Right renal cortex interstitium (tissue), 3 donors: ENCODE measurements around the gene METRN. TPM values are rescaled to one million over a fixed set of nuclear protein-coding genes. Genes with fewer than 3 reads are reported as not detected.

Source experiments
- DNase-seq, 3 donors: peaks; one replicate each; pipeline ENCODE4 v3.0.0-alpha.2; 2013; ENCODE audit warnings: low read depth in 3 of 3, low spot score in 2 of 3
- polyA plus RNA-seq, 3 donors: library from polyadenylated mRNA; unstranded; fragments of 120-200 nt; gene quantifications; one replicate each; pipeline ENCODE4 v1.2.1, GENCODE V29; 2013; ENCODE audit not compliant: insufficient read length in 3 of 3

METRN gene
- polyA plus RNA-seq, 3 donors: 4.5 to 6.0 (median 5.2) TPM

- no peak for DNase-seq
Measured at GRCh38 chr16:677316-678190, 37.4 kb upstream of the METRN start.

DNA sequence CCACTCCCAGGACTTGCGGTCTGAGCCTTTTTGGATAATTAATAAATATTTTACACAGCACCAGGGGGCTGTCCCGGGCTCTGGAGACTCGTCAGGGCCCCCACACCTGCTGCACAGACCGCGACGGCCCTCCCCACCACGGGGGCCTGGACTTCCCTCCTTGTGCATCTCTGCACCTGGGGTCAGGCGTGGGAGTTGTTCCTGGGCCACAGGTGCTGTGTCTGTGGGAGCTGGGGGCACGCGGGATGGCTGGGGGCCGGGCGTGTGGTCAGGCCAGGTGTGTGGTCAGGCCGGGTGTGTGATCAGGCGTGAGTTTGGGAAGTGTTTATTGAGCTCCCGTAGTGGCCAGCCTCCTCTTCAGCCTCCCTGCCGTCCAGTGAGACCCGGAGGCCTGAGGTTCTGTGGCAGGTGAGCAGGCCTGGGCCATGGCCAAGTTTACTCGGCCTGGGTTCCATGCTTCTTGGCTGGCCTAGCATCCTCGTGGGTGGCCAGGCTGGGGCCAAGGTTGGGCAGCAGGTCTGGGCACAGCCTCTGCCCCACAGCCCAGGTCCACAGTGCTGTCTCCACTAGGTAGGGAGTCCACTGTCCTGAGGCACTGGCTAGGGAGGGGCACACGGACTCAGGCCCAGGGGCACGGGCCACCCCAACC is 36.6 kb upstream of the METRN start:
- DNase-seq: no peak

- peak in 1 of 3 donors; percentile 49 for DNase-seq
Measured at GRCh38 chr16:678858-679813, 35.8 kb upstream of the METRN start.

DNA sequence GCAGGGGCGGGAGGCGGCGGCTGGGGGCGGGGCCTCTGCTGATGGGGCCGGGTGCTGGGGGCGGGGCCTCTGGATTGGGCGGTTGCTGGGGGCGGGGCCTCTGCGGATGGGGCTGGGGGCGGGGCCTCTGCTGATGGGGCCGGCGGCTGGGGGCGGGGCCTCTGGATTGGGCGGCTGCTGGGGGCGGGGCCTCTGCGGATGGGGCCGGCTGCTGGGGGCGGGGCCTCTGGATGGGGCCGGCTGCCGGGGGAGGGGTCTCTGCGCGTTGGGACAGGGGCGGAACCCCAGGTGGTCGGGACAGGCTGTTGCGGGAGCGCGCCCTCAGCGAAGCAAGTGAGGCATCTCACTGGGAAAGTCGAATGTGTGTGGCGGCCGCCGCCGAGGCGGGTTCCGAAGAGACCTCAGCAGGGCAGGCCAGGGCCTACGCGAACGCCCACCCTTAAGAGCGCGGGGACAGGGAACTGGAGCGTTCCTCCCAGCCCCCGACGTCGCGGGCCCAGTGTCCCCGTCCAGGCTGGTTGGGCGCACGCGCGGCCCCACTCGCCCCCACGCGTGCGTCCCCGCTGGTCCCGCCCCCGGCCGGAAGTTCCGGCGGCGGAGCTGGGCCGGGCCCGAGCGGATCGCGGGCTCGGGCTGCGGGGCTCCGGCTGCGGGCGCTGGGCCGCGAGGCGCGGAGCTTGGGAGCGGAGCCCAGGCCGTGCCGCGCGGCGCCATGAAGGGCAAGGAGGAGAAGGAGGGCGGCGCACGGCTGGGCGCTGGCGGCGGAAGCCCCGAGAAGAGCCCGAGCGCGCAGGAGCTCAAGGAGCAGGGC is 34.9 kb upstream of the METRN start, which contains the start of gene STUB1:
Gene STUB1, plus strand, starts transcription at position 597 of the 811 bp plus-strand sequence. Its CDS starts 116 bp downstream, at position 713.
- peak in 1 of 3 donors; percentile 52 for DNase-seq

- DNase-seq: no peak
Measured at GRCh38 chr16:680625-680945, 34.3 kb upstream of the METRN start.

DNA sequence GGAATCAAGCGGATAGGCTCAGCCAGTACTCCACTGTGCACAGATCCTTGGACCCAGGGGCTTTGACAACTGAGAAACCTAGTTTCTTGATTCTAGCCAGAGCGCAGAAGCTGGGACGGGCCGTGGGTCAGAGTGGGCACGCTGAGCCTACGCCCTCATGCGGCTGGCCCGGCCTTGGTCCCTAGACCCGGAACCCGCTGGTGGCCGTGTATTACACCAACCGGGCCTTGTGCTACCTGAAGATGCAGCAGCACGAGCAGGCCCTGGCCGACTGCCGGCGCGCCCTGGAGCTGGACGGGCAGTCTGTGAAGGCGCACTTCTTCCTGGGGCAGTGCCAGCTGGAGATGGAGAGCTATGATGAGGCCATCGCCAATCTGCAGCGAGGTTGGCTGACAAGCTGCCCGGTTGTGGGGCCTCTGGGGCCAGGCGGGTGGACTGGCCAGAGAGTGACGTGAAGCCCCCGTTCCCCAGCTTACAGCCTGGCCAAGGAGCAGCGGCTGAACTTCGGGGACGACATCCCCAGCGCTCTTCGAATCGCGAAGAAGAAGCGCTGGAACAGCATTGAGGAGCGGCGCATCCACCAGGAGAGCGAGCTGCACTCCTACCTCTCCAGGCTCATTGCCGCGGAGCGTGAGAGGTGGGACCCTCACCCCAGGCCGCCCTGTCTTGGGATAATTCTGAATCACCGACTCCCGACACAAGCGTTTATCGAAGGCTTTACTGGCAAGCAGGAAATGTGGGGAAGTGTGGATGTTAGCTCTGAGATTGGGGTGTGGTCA is 33.8 kb upstream of the METRN start:
- DNase-seq: no peak

DNA sequence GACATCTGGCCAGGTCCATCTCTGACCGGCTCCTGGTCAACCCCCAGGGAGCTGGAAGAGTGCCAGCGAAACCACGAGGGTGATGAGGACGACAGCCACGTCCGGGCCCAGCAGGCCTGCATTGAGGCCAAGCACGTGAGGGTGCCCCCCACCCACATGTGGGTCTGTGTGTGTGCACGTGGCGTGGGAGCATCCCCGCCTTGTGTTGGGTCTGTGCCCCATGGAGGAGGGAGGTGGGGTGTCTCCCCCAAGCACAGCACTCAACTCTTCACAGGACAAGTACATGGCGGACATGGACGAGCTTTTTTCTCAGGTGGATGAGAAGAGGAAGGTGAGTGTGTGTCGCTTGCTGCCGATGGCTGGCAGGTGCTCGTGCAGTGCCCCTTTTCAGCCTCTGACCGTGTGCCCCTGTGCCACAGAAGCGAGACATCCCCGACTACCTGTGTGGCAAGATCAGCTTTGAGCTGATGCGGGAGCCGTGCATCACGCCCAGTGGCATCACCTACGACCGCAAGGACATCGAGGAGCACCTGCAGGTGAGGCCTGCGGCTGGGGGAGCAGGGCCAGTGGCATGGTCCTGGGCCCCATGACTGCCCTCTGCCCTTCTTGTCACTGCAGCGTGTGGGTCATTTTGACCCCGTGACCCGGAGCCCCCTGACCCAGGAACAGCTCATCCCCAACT is 33.0 kb upstream of the METRN start:
- no peak for DNase-seq

GRCh38 chr16:682493-683395 is 32.2 kb upstream of the METRN start:
- DNase-seq: no peak

DNA sequence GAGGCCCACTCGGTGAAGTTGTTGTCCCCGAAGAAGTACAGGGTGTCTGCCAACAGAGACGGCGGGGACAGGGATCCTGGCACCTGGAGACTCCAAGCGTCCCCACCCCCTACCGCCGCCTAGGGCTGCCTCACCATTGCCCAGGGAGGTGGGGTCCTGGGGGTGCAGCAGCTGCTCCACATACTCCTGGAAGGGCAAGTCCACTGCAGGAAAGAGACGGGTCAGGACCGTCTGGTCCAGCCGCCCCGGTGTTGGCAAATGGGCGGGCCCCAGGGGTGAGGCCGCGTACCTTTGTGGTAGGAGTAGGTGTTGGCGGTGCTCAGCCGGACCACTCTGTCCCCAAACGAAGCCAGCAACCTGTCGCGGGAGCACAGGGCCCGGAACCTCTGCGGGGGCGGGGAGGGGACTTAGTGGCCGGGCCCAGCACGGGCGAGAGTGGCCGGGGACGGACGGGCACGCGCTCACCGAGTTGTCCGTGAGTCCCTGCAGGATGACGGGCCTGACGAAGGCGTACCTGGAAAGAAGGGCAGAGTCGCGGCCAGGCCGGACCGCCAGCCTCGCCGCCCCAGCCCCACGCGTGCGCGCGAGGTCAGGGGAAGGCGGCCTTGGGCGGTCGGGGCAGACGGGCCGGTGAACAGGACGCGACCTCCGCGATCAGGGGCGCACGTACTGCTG is 31.4 kb upstream of the METRN start:
- no peak for DNase-seq

GRCh38 chr16:684071-684794 is 30.7 kb upstream of the METRN start, which contains the start of gene JMJD8:
TSS of gene JMJD8 (minus strand) at chr16:684334. CDS start at chr16:684319, 15 bp downstream.
- peak in 2 of 3 donors; percentile 78 to 88 for DNase-seq

DNA sequence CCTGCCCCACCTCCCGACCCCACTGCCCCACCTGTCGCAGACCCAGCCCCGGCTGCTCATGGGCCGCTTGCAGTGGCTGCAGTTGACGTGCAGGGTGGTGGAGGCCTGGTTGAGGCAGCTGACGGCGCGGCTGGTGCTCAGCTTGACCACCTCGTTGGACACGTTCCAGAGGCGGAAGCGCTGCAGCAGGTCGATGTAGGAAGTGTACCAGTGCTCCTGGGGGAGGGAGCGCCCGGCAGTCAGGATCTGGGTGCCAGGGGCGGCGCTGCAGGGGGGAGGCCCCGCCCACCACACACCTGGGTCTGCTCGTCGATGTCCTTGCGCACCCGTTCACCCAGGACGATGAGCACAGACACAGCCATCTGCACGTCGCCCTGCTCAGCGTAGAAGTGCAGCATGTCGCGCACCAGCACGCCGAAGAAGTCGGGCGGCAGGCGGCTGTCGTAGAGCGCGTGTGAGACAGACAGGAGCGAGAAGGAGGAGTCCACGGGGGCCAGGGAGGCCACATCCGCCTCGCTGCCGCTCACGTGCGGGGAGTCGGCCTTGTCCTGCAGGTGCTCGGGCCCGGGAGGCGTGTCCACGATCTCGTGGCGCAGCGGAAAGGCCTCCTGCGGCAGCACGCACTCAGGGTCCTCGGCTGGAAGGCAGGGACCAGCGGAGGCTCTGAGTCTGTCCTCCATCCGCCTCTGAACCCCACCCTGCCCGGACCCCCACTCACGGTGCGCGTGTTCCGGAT is 29.8 kb upstream of the METRN start:
- DNase-seq: no peak

GRCh38 chr16:685967-686366 is 29.0 kb upstream of the METRN start:
- no peak for DNase-seq

- DNase-seq: no peak
Measured at GRCh38 chr16:686459-687260, 28.3 kb upstream of the METRN start.

DNA sequence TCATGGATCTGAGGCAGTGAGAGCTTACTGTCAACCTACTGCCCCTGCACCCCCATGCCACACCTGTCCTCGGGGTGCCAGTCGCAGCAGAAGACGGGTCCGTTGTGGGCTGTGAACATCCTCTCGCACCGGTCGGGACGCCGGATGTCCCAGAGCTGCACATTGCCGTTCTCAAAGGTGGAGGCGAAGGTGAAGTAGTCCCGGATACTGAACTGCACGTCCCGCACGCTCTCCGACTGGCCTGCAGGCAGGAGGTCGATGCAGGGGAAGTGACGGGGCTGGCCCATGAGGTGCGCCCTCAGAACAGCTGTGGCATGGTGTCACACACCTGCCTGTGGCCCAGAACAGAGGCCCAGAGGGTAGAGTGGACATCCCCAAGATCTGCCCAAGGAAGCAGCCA is 27.4 kb upstream of the METRN start:
- no peak for DNase-seq
